NCI-H748 (cell line): ENCODE results near the gene SCEL.

Experiments used
- DNase-seq: peaks from one replicate; lab custom pipeline; 2025; ENCODE audit not compliant: unreplicated experiment; lab: John Stamatoyannopoulos, UW

The SCEL gene

GRCh38 chr13:77519808-77520207, 15.7 kb upstream of the SCEL start:
- DNase-seq: no peak

GRCh38 chr13:77521194-77521593, 14.3 kb upstream of the SCEL start:
- DNase-seq: no peak

GRCh38 chr13:77521595-77522367, 13.7 kb upstream of the SCEL start:
- DNase-seq: no peak

- DNase-seq: no peak
These were observed 13.1 kb upstream of the SCEL start for GRCh38 chr13:77522444-77522843.

GRCh38 chr13:77523386-77523785, 12.1 kb upstream of the SCEL start:
- no peak for DNase-seq

- DNase-seq: no peak
These were observed 11.4 kb upstream of the SCEL start for GRCh38 chr13:77523834-77524728.

- no peak for DNase-seq
These were observed 7.1 kb upstream of the SCEL start for GRCh38 chr13:77528414-77528813.

GRCh38 chr13:77528834-77529500, 6.5 kb upstream of the SCEL start:
- DNase-seq: no peak

GRCh38 chr13:77529501-77529840, 6.0 kb upstream of the SCEL start:
- no peak for DNase-seq

GRCh38 chr13:77530875-77531274, 4.6 kb upstream of the SCEL start:
- no peak for DNase-seq

- no peak for DNase-seq
These were observed 2.5 kb upstream of the SCEL start for GRCh38 chr13:77532983-77533382.

- DNase-seq: peak; percentile 5
These were observed 1.4 kb upstream of the SCEL start for GRCh38 chr13:77533875-77534788.

- DNase-seq: peak; percentile 35
These were observed 852 bp downstream of the SCEL start for GRCh38 chr13:77536358-77536757.

GRCh38 chr13:77537289-77537919, 1.9 kb downstream of the SCEL start:
- no peak for DNase-seq

GRCh38 chr13:77543711-77544110, 8.2 kb downstream of the SCEL start:
- DNase-seq: no peak

GRCh38 chr13:77544355-77544754, 8.8 kb downstream of the SCEL start:
- no peak for DNase-seq

- no peak for DNase-seq
These were observed 9.3 kb downstream of the SCEL start for GRCh38 chr13:77544758-77545338.

GRCh38 chr13:77545626-77546412, 10.3 kb downstream of the SCEL start:
- no peak for DNase-seq

- DNase-seq: no peak
These were observed 12.6 kb downstream of the SCEL start for GRCh38 chr13:77548095-77548494.
